Measurements from ENCODE around the gene STEAP1.
"Not testable (repeated sequence)": the region's sequence is repeated elsewhere in the genome, so short reads cannot be mapped to it uniquely, and the experiment has no call there.

DNA sequence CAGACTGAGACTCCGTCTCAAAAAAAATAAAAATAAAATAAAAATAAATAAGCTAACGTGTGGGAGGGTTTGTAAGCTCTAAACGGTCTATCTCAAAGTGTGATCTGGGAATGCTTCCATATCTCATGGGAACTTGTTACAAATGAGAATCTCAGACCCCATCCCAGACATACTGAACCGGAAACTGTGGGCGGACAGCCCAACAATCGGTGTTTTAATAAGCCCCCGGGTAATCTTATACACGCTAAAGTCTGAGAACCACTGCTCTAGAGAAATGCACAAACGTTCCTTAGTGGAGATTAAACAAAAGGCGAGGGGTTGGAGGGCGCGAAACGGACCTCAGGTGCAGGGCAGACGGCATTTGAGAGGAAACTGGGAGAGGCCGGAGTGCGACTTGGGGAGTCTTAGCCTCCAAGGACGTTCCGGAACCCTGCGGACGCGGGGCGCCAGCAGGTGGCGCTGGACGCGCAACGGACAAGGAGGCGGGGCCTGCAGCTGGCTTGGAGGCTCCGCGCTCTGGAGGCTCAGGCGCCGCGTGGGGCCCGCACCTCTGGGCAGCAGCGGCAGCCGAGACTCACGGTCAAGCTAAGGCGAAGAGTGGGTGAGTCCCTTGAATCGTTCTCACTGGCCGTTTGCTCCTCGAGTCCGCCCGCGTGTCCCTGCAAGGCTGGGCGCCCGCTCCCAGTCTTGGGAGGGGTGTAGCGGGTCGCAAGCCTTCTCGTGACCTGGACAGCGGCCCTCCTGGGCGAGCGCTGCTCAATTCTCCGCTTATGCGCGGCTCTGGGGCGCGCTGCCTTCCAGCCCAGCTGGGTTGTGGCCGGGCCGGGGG is at the start of gene STEAP1:
- TF ChIP-seq, protein P1, sequence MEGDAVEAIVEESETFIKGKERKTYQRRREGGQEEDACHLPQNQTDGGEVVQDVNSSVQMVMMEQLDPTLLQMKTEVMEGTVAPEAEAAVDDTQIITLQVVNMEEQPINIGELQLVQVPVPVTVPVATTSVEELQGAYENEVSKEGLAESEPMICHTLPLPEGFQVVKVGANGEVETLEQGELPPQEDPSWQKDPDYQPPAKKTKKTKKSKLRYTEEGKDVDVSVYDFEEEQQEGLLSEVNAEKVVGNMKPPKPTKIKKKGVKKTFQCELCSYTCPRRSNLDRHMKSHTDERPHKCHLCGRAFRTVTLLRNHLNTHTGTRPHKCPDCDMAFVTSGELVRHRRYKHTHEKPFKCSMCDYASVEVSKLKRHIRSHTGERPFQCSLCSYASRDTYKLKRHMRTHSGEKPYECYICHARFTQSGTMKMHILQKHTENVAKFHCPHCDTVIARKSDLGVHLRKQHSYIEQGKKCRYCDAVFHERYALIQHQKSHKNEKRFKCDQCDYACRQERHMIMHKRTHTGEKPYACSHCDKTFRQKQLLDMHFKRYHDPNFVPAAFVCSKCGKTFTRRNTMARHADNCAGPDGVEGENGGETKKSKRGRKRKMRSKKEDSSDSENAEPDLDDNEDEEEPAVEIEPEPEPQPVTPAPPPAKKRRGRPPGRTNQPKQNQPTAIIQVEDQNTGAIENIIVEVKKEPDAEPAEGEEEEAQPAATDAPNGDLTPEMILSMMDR (conservative IDR thresholded peaks at IDR 0.05; ENCODE audit: low read length), result not testable (repeated sequence)
- not testable (repeated sequence) for TF ChIP-seq EZH2phosphoT487 (IDR thresholded peaks at IDR 0.05; ENCODE audit: borderline replicate concordance)
